Mesothelial cell of epicardium (in vitro differentiated cells): ENCODE data around the gene CNTFR. TPM values are rescaled to one million over a fixed set of nuclear protein-coding genes. Genes with fewer than 3 reads are reported as not detected.

Source experiments
- DNase-seq, 2 experiments: peaks; one replicate each; pipeline ENCODE4 v3.0.0; 2021; ENCODE audit warnings: low spot score in 2 of 2; ENCODE audit not compliant: unreplicated experiment in 2 of 2
- H3K27ac Mint-ChIP-seq: 2 replicates; pipeline ENCODE4 v1.8.0; 2021; ENCODE audit warnings: mixed read lengths
- H3K27me3 Mint-ChIP-seq: 2 replicates; pipeline ENCODE4 v1.8.0; 2021; ENCODE audit warnings: low read depth, mixed read lengths
- H3K36me3 Mint-ChIP-seq: 2 replicates; pipeline ENCODE4 v1.8.0; 2021; ENCODE audit warnings: mixed read lengths
- H3K4me1 Mint-ChIP-seq: 2 replicates; pipeline ENCODE4 v1.8.0; 2021; ENCODE audit warnings: mixed read lengths
- H3K4me3 Mint-ChIP-seq: 2 replicates; pipeline ENCODE4 v1.8.0; 2021; ENCODE audit warnings: mild to moderate bottlenecking, moderate library complexity, mixed read lengths
- H3K9me3 Mint-ChIP-seq: 2 replicates; pipeline ENCODE4 v1.8.0; 2021; ENCODE audit warnings: mixed read lengths
- total RNA-seq: library from RNA; stranded (reverse); gene quantifications from 3 replicates; pipeline ENCODE4 v1.2.1, GENCODE V29; 2021
- TF ChIP-seq, protein P1 (sequence below): fragments of 200-600 bp; sonication (generic); IDR thresholded peaks from one replicate; pipeline ENCODE4 v1.5.0; 2021; ENCODE audit warnings: antibody characterized with exemption; ENCODE audit not compliant: unreplicated experiment

Gene CNTFR
- total RNA-seq, 1 donor from 2014 or later = 28.9 TPM

DNA sequence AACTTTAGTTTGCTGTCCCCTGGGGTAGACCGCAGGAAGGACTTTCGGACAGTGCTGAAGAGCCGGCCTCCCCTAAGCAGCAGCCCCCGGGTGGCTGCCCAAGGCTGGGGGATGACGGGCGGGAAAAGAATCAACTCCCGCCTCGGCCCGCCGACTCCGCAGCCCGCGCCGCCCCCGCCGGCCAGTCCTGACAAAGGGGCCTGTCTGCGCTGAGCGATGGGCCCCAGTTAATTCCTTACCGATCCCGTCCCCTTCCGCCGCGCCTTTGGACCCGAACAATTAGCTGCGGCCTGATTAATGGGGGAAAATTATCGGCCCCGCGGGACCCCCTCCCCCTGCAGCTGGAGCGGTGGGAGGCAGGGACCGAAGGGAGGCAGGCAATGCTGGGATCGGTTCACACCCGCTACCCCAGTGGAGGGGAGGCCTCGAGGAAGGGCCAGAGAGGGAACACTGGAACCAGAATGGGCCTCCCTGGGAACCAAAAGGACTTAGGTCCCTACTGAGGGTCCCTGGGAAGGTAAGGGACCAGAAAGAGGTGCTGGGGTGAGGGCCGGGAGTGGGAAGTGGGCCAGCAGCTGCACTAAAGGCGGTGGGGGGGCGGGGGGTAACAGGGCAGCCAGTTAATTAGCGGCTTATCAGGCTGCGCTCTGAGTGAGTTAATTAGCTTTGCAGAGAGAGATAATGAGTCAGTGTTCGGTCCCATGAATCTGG is 35.1 kb upstream of the CNTFR start:
- H3K27ac Mint-ChIP-seq = no peak overlapping the region
- no peaks in the 10 kb centered on the region for H3K36me3 Mint-ChIP-seq
- peaks cover 75% of the 10 kb centered on the region for H3K27me3 Mint-ChIP-seq
- TF ChIP-seq, protein P1, sequence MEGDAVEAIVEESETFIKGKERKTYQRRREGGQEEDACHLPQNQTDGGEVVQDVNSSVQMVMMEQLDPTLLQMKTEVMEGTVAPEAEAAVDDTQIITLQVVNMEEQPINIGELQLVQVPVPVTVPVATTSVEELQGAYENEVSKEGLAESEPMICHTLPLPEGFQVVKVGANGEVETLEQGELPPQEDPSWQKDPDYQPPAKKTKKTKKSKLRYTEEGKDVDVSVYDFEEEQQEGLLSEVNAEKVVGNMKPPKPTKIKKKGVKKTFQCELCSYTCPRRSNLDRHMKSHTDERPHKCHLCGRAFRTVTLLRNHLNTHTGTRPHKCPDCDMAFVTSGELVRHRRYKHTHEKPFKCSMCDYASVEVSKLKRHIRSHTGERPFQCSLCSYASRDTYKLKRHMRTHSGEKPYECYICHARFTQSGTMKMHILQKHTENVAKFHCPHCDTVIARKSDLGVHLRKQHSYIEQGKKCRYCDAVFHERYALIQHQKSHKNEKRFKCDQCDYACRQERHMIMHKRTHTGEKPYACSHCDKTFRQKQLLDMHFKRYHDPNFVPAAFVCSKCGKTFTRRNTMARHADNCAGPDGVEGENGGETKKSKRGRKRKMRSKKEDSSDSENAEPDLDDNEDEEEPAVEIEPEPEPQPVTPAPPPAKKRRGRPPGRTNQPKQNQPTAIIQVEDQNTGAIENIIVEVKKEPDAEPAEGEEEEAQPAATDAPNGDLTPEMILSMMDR = no peak
- H3K4me1 Mint-ChIP-seq = peaks cover 18% of the 10 kb centered on the region
- DNase-seq = no peak
- no peaks in the 10 kb centered on the region for H3K9me3 Mint-ChIP-seq
- no peak overlapping the region for H3K4me3 Mint-ChIP-seq

DNA sequence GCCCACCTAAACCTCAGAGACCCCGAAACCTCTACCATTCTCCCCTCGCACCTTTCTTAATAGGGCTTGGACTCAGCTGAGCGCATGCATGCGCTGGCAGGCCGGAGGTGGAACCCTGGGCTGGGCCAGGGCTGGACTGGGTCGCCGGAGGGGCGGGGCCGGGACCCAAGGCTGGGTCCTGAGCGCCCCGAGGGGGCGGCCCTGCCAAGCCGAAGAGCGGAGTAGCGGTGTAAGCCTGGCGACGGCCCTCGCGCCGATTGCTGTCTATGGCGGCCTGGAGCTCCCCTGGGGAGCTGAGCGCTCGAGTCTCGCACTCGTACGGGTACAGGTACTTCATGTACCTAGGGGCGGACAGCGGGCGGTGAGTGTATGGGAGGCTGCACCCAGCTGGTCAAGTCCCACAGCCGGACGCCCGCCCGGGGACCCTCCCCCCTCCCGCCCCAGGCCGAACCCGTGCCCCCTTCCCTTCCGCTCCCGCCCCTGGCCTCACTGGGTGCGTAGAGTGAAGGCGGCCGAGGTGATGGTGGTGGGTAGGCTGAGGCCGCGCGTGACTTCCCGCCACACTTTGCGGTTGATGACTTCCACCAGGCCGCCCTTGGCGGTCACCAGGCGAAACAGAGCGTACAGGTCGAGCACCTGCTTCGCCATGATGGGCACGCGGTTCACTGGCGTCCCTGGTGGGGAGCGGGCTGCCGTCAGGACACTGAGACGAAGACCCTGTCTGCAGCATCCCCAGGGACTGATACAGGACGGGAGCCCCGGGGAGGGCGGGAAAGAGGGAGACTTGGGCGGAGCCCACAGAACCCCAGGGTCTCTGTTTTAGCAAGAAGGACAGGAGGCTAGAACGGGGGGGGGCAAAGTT is 34.1 kb upstream of the CNTFR start:
- Mint-ChIP-seq H3K36me3 (no peaks in the 10 kb centered on the region), H3K27ac (no peak overlapping the region), H3K4me1 (peaks cover 20% of the 10 kb centered on the region), H3K27me3 (peaks cover 68% of the 10 kb centered on the region), H3K9me3 (no peaks in the 10 kb centered on the region), H3K4me3 (no peak overlapping the region)
- TF ChIP-seq, protein P1 = no peak
- no peak for DNase-seq

DNA sequence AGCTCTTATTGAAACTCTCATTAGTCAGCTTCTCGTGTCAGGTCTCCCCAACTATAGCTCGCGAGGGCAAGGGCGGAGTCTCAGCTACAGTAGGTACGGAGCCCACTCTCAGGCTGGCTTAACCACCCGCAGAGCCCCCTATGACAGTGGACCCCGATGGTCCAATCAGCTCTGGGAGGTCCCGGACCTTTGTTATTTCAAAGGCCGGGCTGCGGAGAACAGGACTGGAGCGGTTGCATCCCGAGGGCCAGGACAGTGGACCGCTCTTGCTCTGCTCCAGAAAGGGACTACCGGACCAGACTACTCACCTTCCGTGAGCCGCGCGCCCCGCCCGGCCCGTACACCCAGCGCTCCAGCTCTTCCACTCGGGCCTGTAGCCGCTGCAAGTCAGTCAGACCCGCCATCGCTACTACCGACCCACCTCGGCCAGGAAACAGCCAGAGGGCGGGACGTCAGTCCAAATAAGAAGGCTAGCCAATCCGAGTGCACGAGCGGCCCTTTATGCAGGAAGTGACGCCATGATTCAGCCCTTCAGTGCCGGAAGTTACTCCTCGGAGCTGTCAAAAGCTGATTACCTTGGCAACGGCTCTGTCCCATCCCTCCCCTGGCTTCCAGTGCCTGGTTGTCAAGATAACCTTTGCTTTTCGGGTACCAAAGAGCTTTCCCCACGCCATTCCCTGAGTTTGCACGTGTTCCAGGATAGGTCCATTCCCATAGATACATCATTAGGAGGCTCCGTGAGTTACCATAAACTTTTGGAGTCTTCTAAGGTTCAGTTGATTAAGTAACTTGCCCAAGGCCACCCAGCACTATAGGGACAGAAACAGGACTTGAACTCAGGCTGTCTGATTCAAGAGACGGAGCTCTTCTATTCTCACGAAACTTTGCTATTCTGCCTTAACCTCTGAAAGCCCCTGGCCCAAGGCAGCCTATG is 30.8 kb upstream of the CNTFR start, which contains the start of gene DCTN3:
Gene DCTN3, minus strand, starts transcription at position 435 of the 934 bp plus-strand sequence. Its CDS starts 31 bp downstream, at position 404.
- peak; percentile 76 to 82 for DNase-seq

DNA sequence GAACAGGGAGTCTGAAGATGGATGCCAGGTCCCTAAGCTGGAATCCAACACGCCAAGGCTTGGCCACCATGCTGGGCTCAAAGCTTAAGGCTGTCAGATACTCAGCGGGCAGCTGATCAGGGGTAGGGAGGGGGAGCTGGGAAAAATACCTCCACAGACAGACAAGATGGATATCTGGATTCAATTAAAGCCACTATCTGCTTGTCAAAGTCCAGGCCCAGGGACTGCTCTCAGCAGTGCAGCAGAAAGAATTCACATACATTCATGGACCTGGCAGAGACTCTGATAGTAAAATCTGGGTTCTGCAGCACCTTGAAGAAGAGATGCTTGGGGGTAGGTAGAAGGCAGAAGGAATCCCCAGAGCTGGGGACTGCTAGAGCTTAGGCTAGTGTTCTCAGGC is 25.6 kb upstream of the CNTFR start:
- TF ChIP-seq, protein P1 = no peak
- Mint-ChIP-seq H3K36me3 (peaks cover 11% of the 10 kb centered on the region), H3K27ac (no peak overlapping the region), H3K27me3 (no peaks in the 10 kb centered on the region), H3K9me3 (no peaks in the 10 kb centered on the region), H3K4me3 (no peak overlapping the region), H3K4me1 (peaks cover 35% of the 10 kb centered on the region)
- no peak for DNase-seq

More for the DNA sequence above, 30.8 kb upstream of the CNTFR start, which contains the start of gene DCTN3:
- H3K27ac Mint-ChIP-seq = peak within 1 kb of the TSS; percentile 78
- peaks cover 35% of the 10 kb centered on the region for H3K27me3 Mint-ChIP-seq
- H3K9me3 Mint-ChIP-seq = no peaks in the 10 kb centered on the region
- H3K4me3 Mint-ChIP-seq = peak within 1 kb of the TSS; percentile 89
- H3K36me3 Mint-ChIP-seq = peaks cover 8% of the 10 kb centered on the region
- TF ChIP-seq, protein P1 = no peak
- H3K4me1 Mint-ChIP-seq = peaks cover 14% of the 10 kb centered on the region

DNA sequence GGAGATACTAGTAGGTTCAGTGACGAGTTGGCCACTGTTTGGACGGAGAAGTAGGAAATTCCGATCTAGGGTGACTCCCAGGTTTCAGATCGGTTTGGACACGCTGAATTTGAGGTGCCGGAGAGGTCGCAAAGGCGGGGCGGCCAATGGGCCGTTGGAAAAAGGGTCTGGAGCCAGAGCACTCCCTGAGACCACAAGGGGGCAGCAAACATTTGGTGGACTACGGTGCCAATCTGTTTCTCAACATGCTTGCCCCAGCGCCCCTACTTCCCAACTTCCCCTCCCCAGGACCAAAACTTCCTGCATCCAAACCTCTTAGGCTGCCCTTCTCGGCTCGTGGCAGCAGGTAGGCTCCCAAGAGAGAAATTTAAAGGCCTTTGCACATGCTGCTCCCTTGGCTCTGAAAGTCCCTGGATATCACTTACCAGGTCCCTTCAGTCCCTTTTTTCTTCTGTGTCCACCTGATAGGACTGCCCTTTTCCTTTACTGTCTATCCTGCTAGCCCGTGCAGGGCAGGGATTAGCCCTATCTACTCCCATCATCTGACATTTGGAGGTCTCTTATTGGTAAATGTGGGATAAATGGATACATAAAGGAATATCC is 23.4 kb upstream of the CNTFR start:
- peaks cover 11% of the 10 kb centered on the region for H3K36me3 Mint-ChIP-seq
- H3K27ac Mint-ChIP-seq = peak overlapping the region; percentile 90
- DNase-seq = peak in 1 of 2 experiments; percentile 75
- H3K4me3 Mint-ChIP-seq = peak overlapping the region; percentile 75
- H3K4me1 Mint-ChIP-seq = peaks cover 25% of the 10 kb centered on the region
- TF ChIP-seq, protein P1 = peak; percentile 76
- no peaks in the 10 kb centered on the region for H3K27me3 Mint-ChIP-seq
- H3K9me3 Mint-ChIP-seq = no peaks in the 10 kb centered on the region
